ENCODE data around the gene ETV7.

GRCh38 chr6:36364669-36365479 is 22.6 kb downstream of the ETV7 start:
- TF ChIP-seq ZNF546 (CRISPR knock-in tag; conservative IDR thresholded peaks at IDR 0.05) (no peak), ZNF317 (CRISPR knock-in tag; IDR thresholded peaks at IDR 0.05) (no peak), RNF2 (conservative IDR thresholded peaks at IDR 0.05; ENCODE audit: low read depth) (no peak), KDM1A (CRISPR knock-in tag; IDR thresholded peaks at IDR 0.05) (no peak), ZNF660 (CRISPR knock-in tag; IDR thresholded peaks at IDR 0.05; ENCODE audit: borderline replicate concordance, low read depth) (no peak)
